Measurements from ENCODE around the gene BMP7. TPM values are rescaled to one million over a fixed set of nuclear protein-coding genes. Genes with fewer than 3 reads are reported as not detected.

BMP7 gene

Small RNAs within 50 kb of the gene (small RNA-seq; reads per million reads assigned to genes)
- not detected for gene RF00019 (ENCODE audit: insufficient read depth)

All from neuronal stem cell (in vitro differentiated cells).